GM23248 (cell line): ENCODE results near the gene HFM1.

ENCODE experiments used
- EZH2 ChIP-seq: fragments of 200-600 bp; sonication (generic); IDR thresholded peaks from 2 replicates; pipeline ENCODE4 v1.6.1; 2018; ENCODE audit warnings: antibody characterized with exemption, mild to moderate bottlenecking; ENCODE audit not compliant: insufficient read depth, poor library complexity, severe bottlenecking
- EZH2phosphoT487 ChIP-seq: fragments of 200-600 bp; sonication (generic); IDR thresholded peaks from 2 replicates; pipeline ENCODE4 v1.6.1; 2018; ENCODE audit warnings: antibody characterized with exemption, moderate library complexity, mild to moderate bottlenecking, low read depth; ENCODE audit not compliant: insufficient read depth

- TF ChIP-seq EZH2 (no peak), EZH2phosphoT487 (no peak)
Measured at GRCh38 chr1:91450260-91450659, 45.6 kb upstream of the HFM1 start.
